BJ (cell line): ENCODE data around the gene SORL1. TPM values are rescaled to one million over a fixed set of nuclear protein-coding genes. Genes with fewer than 3 reads are reported as not detected.

ENCODE experiments used
- CTCF ChIA-PET: fragments of 350-600 bp; formaldehyde crosslinking; extraction: SDS; loops from one replicate; lab custom pipeline; 2021; ENCODE audit warnings: antibody characterized with exemption, inconsistent platforms; lab: Yijun Ruan, JAX
- POLR2A ChIA-PET: fragments of 300-600 bp; sonication (Branson Sonifier 250); formaldehyde crosslinking; extraction: SDS; loops from one replicate; lab custom pipeline; 2021; ENCODE audit warnings: antibody characterized with exemption; lab: Charles Lee
- DNase-seq: peaks from one replicate; pipeline ENCODE4 v3.0.0-alpha.2; 2011; ENCODE audit warnings: low read depth
- H3K27me3 ChIP-seq: 2 replicates; pipeline ENCODE4 v1.6.0; 2011; ENCODE audit warnings: low read length; ENCODE audit not compliant: control insufficient read depth, insufficient read depth
- H3K36me3 ChIP-seq: 2 replicates; pipeline ENCODE4 v1.5.1; 2011; ENCODE audit warnings: low read length; ENCODE audit not compliant: control insufficient read depth, insufficient read depth
- H3K4me3 ChIP-seq: 2 replicates; pipeline ENCODE4 v1.5.1; 2011; ENCODE audit warnings: low read depth, mild to moderate bottlenecking, control low read depth, low read length
- CTCF ChIP-seq: IDR thresholded peaks from 2 replicates; pipeline ENCODE4 v1.5.1; 2011; ENCODE audit warnings: low read depth, mild to moderate bottlenecking, control low read depth, inconsistent platforms, low read length, moderate library complexity; ENCODE audit not compliant: insufficient read depth
- polyA plus RNA-seq: library from polyadenylated mRNA; depleted of rRNA; stranded (reverse); fragments of >200 nt; gene quantifications from 2 replicates; pipeline ENCODE4 v1.2.3, GENCODE V29; 2011

SORL1 gene
- polyA plus RNA-seq, 1 experiment = 1.4 TPM

GRCh38 chr11:121469910-121470309 is 17.8 kb downstream of the SORL1 start:
- ChIA-PET POLR2A (no interaction called here), CTCF (no interaction called here)
- no peak for TF ChIP-seq CTCF
- H3K4me3 ChIP-seq = no peak overlapping the region
- H3K27me3 ChIP-seq = no peaks in the 10 kb centered on the region; the same call in 1 of the 2 replicates
- no peak for DNase-seq
- no peaks in the 10 kb centered on the region for H3K36me3 ChIP-seq

- Histone ChIP-seq H3K27me3 (peaks cover 1% of the 10 kb centered on the region; the same call in 1 of the 2 replicates), H3K4me3 (no peak overlapping the region), H3K36me3 (no peaks in the 10 kb centered on the region)
- TF ChIP-seq CTCF = no peak
- ChIA-PET CTCF (interaction anchor here (0.8 kb wide), 1 partner anchor 44 kb away, joined by 3 read pairs; no protein-coding TSS in a partner anchor), POLR2A (no interaction called here)
- DNase-seq = no peak
Observed at GRCh38 chr11:121471167-121471566, 19.1 kb downstream of the SORL1 start.

GRCh38 chr11:121472312-121472711 is 20.2 kb downstream of the SORL1 start:
- Histone ChIP-seq H3K27me3 (peaks cover 1% of the 10 kb centered on the region; the same call in 1 of the 2 replicates), H3K36me3 (no peaks in the 10 kb centered on the region), H3K4me3 (no peak overlapping the region)
- ChIA-PET POLR2A (no interaction called here), CTCF (no interaction called here)
- no peak for DNase-seq
- TF ChIP-seq CTCF = no peak

- H3K4me3 ChIP-seq = no peak overlapping the region
- POLR2A ChIA-PET = no interaction called here
- peaks cover 1% of the 10 kb centered on the region; the same call in 1 of the 2 replicates for H3K27me3 ChIP-seq
- CTCF ChIA-PET = no interaction called here
- TF ChIP-seq CTCF = no peak
- no peak for DNase-seq
- H3K36me3 ChIP-seq = no peaks in the 10 kb centered on the region
Observed at GRCh38 chr11:121473064-121473777, 21.1 kb downstream of the SORL1 start.

- CTCF ChIA-PET = interaction anchor here (0.6 to 0.9 kb wide), 2 partner anchors 11 to 918 kb away, joined by 3 to 5 read pairs; no protein-coding TSS in a partner anchor
- no peak for TF ChIP-seq CTCF
- H3K36me3 ChIP-seq = no peaks in the 10 kb centered on the region
- H3K27me3 ChIP-seq = peaks cover 1% of the 10 kb centered on the region; the same call in 1 of the 2 replicates
- POLR2A ChIA-PET = no interaction called here
- no peak overlapping the region for H3K4me3 ChIP-seq
- DNase-seq = no peak
Observed at GRCh38 chr11:121474680-121475079, 22.6 kb downstream of the SORL1 start.
